ENCODE measurements around the gene TTC33.

TTC33 gene

GRCh38 chr5:40688127-40688761 lies 67.5 kb downstream of the TTC33 start:
- TF ChIP-seq RAD21 (IDR thresholded peaks at IDR 0.05; ENCODE audit: low read depth) (peak; percentile 96), USF1 (IDR thresholded peaks at IDR 0.05) (no peak)

- TF ChIP-seq FOXM1 (IDR thresholded peaks at IDR 0.05; ENCODE audit: borderline replicate concordance, low read depth) (no peak), REST (IDR thresholded peaks at IDR 0.05; ENCODE audit: low read depth) (no peak), TEAD4 (IDR thresholded peaks at IDR 0.05) (no peak), EP300 (IDR thresholded peaks at IDR 0.05; ENCODE audit: borderline replicate concordance) (no peak), EGR1 (IDR thresholded peaks at IDR 0.05) (no peak), CREB1 (IDR thresholded peaks at IDR 0.05; ENCODE audit: low read depth) (no peak), USF1 (IDR thresholded peaks at IDR 0.05) (no peak), MAX (IDR thresholded peaks at IDR 0.05) (no peak)
Observed at GRCh38 chr5:40687321-40687720, 68.4 kb downstream of the TTC33 start.

GRCh38 chr5:40685976-40686486 lies 69.7 kb downstream of the TTC33 start:
- TF ChIP-seq EP300 (IDR thresholded peaks at IDR 0.05; ENCODE audit: borderline replicate concordance) (no peak), CREB1 (IDR thresholded peaks at IDR 0.05; ENCODE audit: low read depth) (no peak), REST (IDR thresholded peaks at IDR 0.05; ENCODE audit: low read depth) (no peak), ZBTB7A (IDR thresholded peaks at IDR 0.05; ENCODE audit: low read depth) (no peak), TAF1 (IDR thresholded peaks at IDR 0.05; ENCODE audit: low read depth) (no peak), YY1 (IDR thresholded peaks at IDR 0.05; ENCODE audit: low read depth) (no peak)

- no peak for TF ChIP-seq FOXM1 (IDR thresholded peaks at IDR 0.05; ENCODE audit: borderline replicate concordance, low read depth)
- TF ChIP-seq YY1 (IDR thresholded peaks at IDR 0.05; ENCODE audit: low read depth), result no peak
- no peak for TF ChIP-seq RAD21 (IDR thresholded peaks at IDR 0.05; ENCODE audit: low read depth)
- no peak for TF ChIP-seq TEAD4 (IDR thresholded peaks at IDR 0.05)
- TF ChIP-seq USF1 (IDR thresholded peaks at IDR 0.05), result no peak
- no peak for TF ChIP-seq EGR1 (IDR thresholded peaks at IDR 0.05)
- no peak for TF ChIP-seq TCF12 (IDR thresholded peaks at IDR 0.05; ENCODE audit: low read depth)
- TF ChIP-seq ZBTB7A (IDR thresholded peaks at IDR 0.05; ENCODE audit: low read depth), result no peak
- no peak for TF ChIP-seq CEBPB (IDR thresholded peaks at IDR 0.05)
- no peak for TF ChIP-seq TAF1 (IDR thresholded peaks at IDR 0.05; ENCODE audit: low read depth)
- no peak for TF ChIP-seq NFIC (IDR thresholded peaks at IDR 0.05)
- no peak for TF ChIP-seq CREB1 (IDR thresholded peaks at IDR 0.05; ENCODE audit: low read depth)
- TF ChIP-seq REST (IDR thresholded peaks at IDR 0.05; ENCODE audit: low read depth), result no peak
- no peak for TF ChIP-seq MAX (IDR thresholded peaks at IDR 0.05)
Observed at GRCh38 chr5:40685193-40685592, 70.6 kb downstream of the TTC33 start.
